Vagina (tissue), 2 donors: Measurements from ENCODE around the gene DPF1.

Source experiments
- CTCF ChIP-seq, 3 experiments: fragments of 450-650 bp in 2 of 3; fragments of 200-600 bp in 1 of 3; sonication (generic) in 1 of 3; IDR thresholded peaks; one replicate each; pipeline ENCODE4 v1.5.1; 2017 to 2019; ENCODE audit warnings: antibody characterized with exemption in 3 of 3, mild to moderate bottlenecking in 2 of 3, moderate library complexity in 2 of 3
- POLR2A ChIP-seq, 2 donors: fragments of 450-650 bp; IDR thresholded peaks; one replicate each; pipeline ENCODE4 v1.6.1; 2017; ENCODE audit warnings: antibody characterized with exemption in 2 of 2, mild to moderate bottlenecking in 2 of 2, moderate library complexity in 2 of 2

GRCh38 chr19:38184815-38185214 lies 39.2 kb downstream of the DPF1 start:
- TF ChIP-seq CTCF (IDR thresholded peaks at IDR 0.05) (no peak), POLR2A (IDR thresholded peaks at IDR 0.05) (no peak)
